ENCODE results near the gene HACD2. TPM values are rescaled to one million over a fixed set of nuclear protein-coding genes. Genes with fewer than 3 reads are reported as not detected.

HACD2 gene
- total and polyA plus RNA-seq, 2 donors (not counting 3 experiments of a cell fraction or from before 2014, with no cell fraction given), result 17.0 to 20.9 TPM

DNA sequence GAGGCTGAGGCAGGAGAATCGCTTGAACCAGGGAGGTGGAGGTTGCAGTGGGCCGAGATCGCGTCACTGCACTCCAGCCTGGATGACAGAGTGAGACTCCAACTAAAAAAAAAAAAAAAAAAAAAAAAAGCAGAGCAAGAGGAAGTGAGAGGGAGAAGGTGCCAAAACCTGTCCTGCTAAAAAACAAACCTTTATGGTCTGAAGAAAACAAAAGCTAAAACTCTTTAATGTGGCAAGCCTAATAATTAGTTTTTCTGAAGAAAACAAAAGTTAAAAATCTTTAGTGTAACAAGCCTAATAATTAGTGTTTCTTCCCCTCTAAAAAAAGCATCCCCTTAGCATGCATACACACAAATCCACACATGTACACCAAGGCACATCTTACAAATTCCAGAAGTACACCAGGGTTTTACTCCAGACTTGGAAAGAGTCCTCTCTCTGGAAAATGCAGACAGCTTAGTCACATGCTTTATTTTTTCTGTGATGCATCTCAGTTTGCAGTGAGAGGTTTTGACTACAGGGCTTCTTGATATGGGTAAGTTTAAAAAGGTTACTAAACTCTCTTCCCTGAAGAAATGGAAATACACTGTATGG lies 65.9 kb downstream of the HACD2 start:
- TF ChIP-seq POLR2A (IDR thresholded peaks at IDR 0.05; ENCODE audit: low read depth, low read length), result no peak
- TF ChIP-seq MYC (IDR thresholded peaks at IDR 0.05; ENCODE audit: low read depth, low read length), result no peak
- no peak for TF ChIP-seq POLR2AphosphoS5 (IDR thresholded peaks at IDR 0.05; ENCODE audit: insufficient read depth, low read depth, low read length)
- no peak for TF ChIP-seq JUN (IDR thresholded peaks at IDR 0.05; ENCODE audit: borderline replicate concordance, insufficient read depth, insufficient read length, low read depth)
- TF ChIP-seq FOS (IDR thresholded peaks at IDR 0.05; ENCODE audit: borderline replicate concordance, insufficient read depth, low read length), result no peak
- TF ChIP-seq MAX (IDR thresholded peaks at IDR 0.05; ENCODE audit: insufficient read depth, insufficient read length), result no peak
- TF ChIP-seq CTCF (IDR thresholded peaks at IDR 0.05; ENCODE audit: extremely low read depth in 1 of 2, insufficient read depth in 1 of 2, low read depth in 1 of 2, low read length in 2 of 2), result no peak
- intact Hi-C loops (cut with micrococcal nuclease) (no loop called here), dilution Hi-C loops (cut with MboI; ENCODE audit: extremely low pct_ligation_motif_present, low sequenced_read_pairs) (no loop called here)
- Histone ChIP-seq H3K36me3 (ENCODE audit: control insufficient read depth in 2 of 2, extremely low read depth in 1 of 2, insufficient read depth in 2 of 2, low read length in 2 of 2) (no peaks in the 10 kb centered on the region), H3K4me3 (replicated peaks in 1 of 3; ENCODE audit: insufficient read depth in 1 of 3, low read depth in 1 of 3, low read length in 3 of 3) (no peak overlapping the region), H3K4me1 (ENCODE audit: control insufficient read depth, extremely low read depth, insufficient read depth, low read length) (peaks cover 14% of the 10 kb centered on the region), H3K79me2 (ENCODE audit: control insufficient read depth, insufficient read depth, low read length) (no peaks in the 10 kb centered on the region), H4K20me1 (replicated peaks; ENCODE audit: control insufficient read depth, extremely low read depth, insufficient read depth, low read length) (no peaks in the 10 kb centered on the region), H3K27ac (ENCODE audit: insufficient read depth, low read depth, low read length) (no peak overlapping the region), H2AFZ (ENCODE audit: low read depth, low read length) (no peak overlapping the region), H3K9ac (replicated peaks; ENCODE audit: extremely low read depth, insufficient read depth, low read length) (no peak overlapping the region), H3K4me2 (ENCODE audit: insufficient read depth, low read length) (no peak overlapping the region), H3K9me3 (replicated peaks; ENCODE audit: control insufficient read depth, insufficient read depth, low read length) (no peaks in the 10 kb centered on the region), H3K27me3 (ENCODE audit: control insufficient read depth in 2 of 2, insufficient read depth in 2 of 2, low read length in 2 of 2) (no peaks in the 10 kb centered on the region), H3K9me1 (replicated peaks; ENCODE audit: control insufficient read depth, extremely low read depth, insufficient read depth, low read length) (no peaks in the 10 kb centered on the region)
- CTCF ChIA-PET, result interaction anchor here (0.7 to 0.8 kb wide), 2 partner anchors 33 kb away, joined by 3 to 5 read pairs; no protein-coding TSS in a partner anchor
- BruUV-seq (replicated peaks), result no TSS peak
- POLR2A ChIA-PET, result no interaction called here
- DNase-seq (ENCODE audit: low read depth, low spot score) (no peak), FAIRE-seq (no peak)

All from endothelial cell of umbilical vein (primary cell).